ENCODE data around the gene PBX3. TPM values are rescaled to one million over a fixed set of nuclear protein-coding genes. Genes with fewer than 3 reads are reported as not detected.
"Not testable (repeated sequence)": the region's sequence is repeated elsewhere in the genome, so short reads cannot be mapped to it uniquely, and the experiment has no call there.

The PBX3 gene
- total RNA-seq, 4 donors from 2014 or later = 5.1 to 360 (median 44.1) TPM

- H3K27me3 ChIP-seq = no peaks in the 10 kb centered on the region
- TF ChIP-seq CTCF (IDR thresholded peaks at IDR 0.05) = no peak
- no peak for TF ChIP-seq POLR2A (IDR thresholded peaks at IDR 0.05)
- no peaks in the 10 kb centered on the region for H3K36me3 ChIP-seq
- no peaks in the 10 kb centered on the region for H3K9me3 ChIP-seq
- no peak for DNase-seq
- H3K4me3 ChIP-seq = no peak overlapping the region
- no peaks in the 10 kb centered on the region for H3K4me1 ChIP-seq
- H3K27ac ChIP-seq = no peak overlapping the region
- intact Hi-C loops (cut with DNase I; ENCODE audit: low total_unique reads) = no loop called here
Measured at GRCh38 chr9:125772740-125773139, 25.6 kb downstream of the PBX3 start.

- no peak for TF ChIP-seq CTCF (IDR thresholded peaks at IDR 0.05)
- no peak for TF ChIP-seq POLR2A (IDR thresholded peaks at IDR 0.05)
- no peak overlapping the region for H3K4me3 ChIP-seq
- no peaks in the 10 kb centered on the region for H3K27me3 ChIP-seq
- H3K4me1 ChIP-seq = no peaks in the 10 kb centered on the region
- H3K9me3 ChIP-seq = no peaks in the 10 kb centered on the region
- H3K27ac ChIP-seq = no peak overlapping the region
- intact Hi-C loops (cut with DNase I; ENCODE audit: low total_unique reads) = no loop called here
- DNase-seq = no peak
- H3K36me3 ChIP-seq = no peaks in the 10 kb centered on the region
Measured at GRCh38 chr9:125774106-125774505, 26.9 kb downstream of the PBX3 start.

DNA sequence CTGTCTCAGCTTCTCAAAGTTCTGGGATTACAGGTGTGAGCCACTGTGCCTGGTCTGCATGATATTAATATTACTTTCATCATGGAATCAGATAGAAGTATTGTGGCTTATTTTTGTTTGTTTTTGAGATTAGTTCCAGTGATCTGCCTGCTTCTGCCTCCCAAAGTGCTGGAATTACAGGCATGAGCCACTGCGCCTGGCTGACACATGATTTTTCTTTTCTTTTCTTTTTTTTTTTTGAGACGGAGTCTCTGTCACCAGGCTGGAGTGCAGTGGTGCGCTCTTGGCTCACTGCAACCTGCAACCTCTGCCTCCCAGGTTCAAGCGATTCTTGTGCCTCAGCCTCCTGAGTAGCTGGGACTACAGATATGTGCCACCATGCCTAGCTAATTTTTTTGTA is 29.6 kb downstream of the PBX3 start:
- intact Hi-C loops (cut with DNase I; ENCODE audit: low total_unique reads); H3K4me1 ChIP-seq; H3K9me3 ChIP-seq; H3K36me3 ChIP-seq; H3K27me3 ChIP-seq; H3K4me3 ChIP-seq; DNase-seq; H3K27ac ChIP-seq: not testable (repeated sequence)

DNA sequence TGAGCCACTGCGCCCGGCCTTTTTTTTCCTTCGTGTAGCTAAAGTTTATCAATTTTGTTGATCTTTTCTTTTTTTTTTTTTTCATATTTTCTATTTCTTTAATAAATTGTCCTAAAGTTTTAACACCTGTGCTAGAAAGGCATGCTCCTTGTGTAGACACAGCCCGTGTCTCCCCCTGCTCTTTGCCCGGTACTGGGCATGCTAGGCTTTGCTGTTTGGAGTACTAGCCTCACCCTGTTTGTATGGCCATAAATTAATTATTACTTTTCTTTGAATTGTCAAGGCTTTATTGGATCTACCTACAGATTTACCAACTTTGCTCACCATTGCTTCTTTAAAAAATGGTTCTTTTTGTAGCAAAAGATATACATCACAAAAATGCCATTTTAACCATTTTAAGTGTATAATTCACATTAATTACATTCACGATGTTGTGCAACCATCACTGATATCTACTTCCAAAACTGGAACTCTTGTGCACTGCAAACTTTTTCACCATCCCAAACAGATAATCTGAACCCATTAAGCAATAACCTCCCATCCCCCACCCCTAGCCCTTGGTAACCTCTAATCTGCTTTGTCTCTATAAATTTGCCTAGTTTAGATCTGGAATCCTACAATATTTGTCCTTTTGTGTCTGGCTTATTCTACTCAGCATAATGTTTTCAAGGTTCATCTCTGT is 31.5 kb downstream of the PBX3 start:
- H3K27me3 ChIP-seq; H3K4me3 ChIP-seq; H3K36me3 ChIP-seq; H3K27ac ChIP-seq; H3K9me3 ChIP-seq; intact Hi-C loops (cut with DNase I; ENCODE audit: low total_unique reads); H3K4me1 ChIP-seq; DNase-seq: not testable (repeated sequence)

- H3K27ac ChIP-seq; H3K4me3 ChIP-seq; H3K9me3 ChIP-seq; H3K27me3 ChIP-seq; H3K4me1 ChIP-seq; H3K36me3 ChIP-seq; DNase-seq; intact Hi-C loops (cut with DNase I; ENCODE audit: low total_unique reads): not testable (repeated sequence)
Measured at GRCh38 chr9:125779220-125779565, 32.0 kb downstream of the PBX3 start.

DNA sequence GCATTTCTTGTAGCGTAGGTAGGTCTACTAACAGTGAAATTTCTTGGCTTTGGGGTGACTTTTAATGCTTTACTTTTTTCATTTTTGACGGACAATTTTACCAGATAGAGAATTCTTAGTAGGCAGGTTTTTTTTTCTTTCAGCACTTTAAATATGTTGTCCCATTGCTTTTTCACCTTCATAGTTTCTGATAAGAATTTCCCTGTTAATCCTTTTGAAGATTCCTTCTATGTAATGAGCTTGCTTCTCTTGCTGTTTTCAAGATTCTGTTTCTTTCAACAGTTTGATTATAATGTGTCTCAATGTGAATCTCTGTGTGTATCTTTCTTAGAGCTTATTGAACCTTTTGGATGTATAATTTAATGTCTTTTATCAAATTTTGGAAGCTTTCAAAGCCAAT is 35.5 kb downstream of the PBX3 start:
- no peaks in the 10 kb centered on the region for H3K4me1 ChIP-seq
- H3K27ac ChIP-seq = no peak overlapping the region
- intact Hi-C loops (cut with DNase I; ENCODE audit: low total_unique reads) = no loop called here
- no peaks in the 10 kb centered on the region for H3K36me3 ChIP-seq
- no peaks in the 10 kb centered on the region for H3K27me3 ChIP-seq
- no peak overlapping the region for H3K4me3 ChIP-seq
- TF ChIP-seq CTCF (IDR thresholded peaks at IDR 0.05) = no peak
- TF ChIP-seq POLR2A (IDR thresholded peaks at IDR 0.05) = no peak
- no peaks in the 10 kb centered on the region for H3K9me3 ChIP-seq
- DNase-seq = no peak
